ENCODE data around the gene SGPP2. TPM values are rescaled to one million over a fixed set of nuclear protein-coding genes. Genes with fewer than 3 reads are reported as not detected.

SGPP2 gene
- total and polyA plus RNA-seq, 2 experiments from 2014 or later, result 0.08 TPM; not detected in 1

GRCh38 chr2:222494104-222494739, 69.9 kb downstream of the SGPP2 start:
- no peak overlapping the region for H3K4me2 ChIP-seq
- H3K36me3 Mint-ChIP-seq (ENCODE audit: low read depth), result peaks cover 15% of the 10 kb centered on the region; the same call in 1 of the 3 replicates
- H3K9me2 ChIP-seq (ENCODE audit: insufficient read depth), result peaks cover 3% of the 10 kb centered on the region; the same call in 1 of the 2 replicates
- DNase-seq (ENCODE audit: low spot score), result no peak
- H3K4me3 ChIP-seq, result no peak overlapping the region
- H3K27ac ChIP-seq (ENCODE audit: low read depth), result no peak overlapping the region
- no peaks in the 10 kb centered on the region for H3K4me1 ChIP-seq (ENCODE audit: insufficient read depth)
- no peaks in the 10 kb centered on the region for H3K27me3 Mint-ChIP-seq (ENCODE audit: insufficient read depth, low read depth, poor library complexity)
- no peak for ATAC-seq
- no peaks in the 10 kb centered on the region; the same call in 1 of the 2 replicates for H4K20me1 ChIP-seq (replicated peaks; ENCODE audit: insufficient read depth)
- no peak for TF ChIP-seq ETS1 (IDR thresholded peaks at IDR 0.05)
- TF ChIP-seq CTCF (conservative IDR thresholded peaks at IDR 0.05; ENCODE audit: low read depth in 2 of 2), result no peak
- no peak for TF ChIP-seq STAT1 (IDR thresholded peaks at IDR 0.05; ENCODE audit: unreplicated experiment)
- no peak for TF ChIP-seq JUNB (IDR thresholded peaks at IDR 0.05; ENCODE audit: unreplicated experiment)
- TF ChIP-seq EZH2phosphoT487 (IDR thresholded peaks at IDR 0.05; ENCODE audit: unreplicated experiment), result no peak
- TF ChIP-seq ZNF331 (CRISPR knock-in tag; IDR thresholded peaks at IDR 0.05; ENCODE audit: low read depth), result no peak
- TF ChIP-seq CREB1 (CRISPR knock-in tag; IDR thresholded peaks at IDR 0.05; ENCODE audit: low read depth), result no peak
- no peak for TF ChIP-seq REST (IDR thresholded peaks at IDR 0.05; ENCODE audit: unreplicated experiment)
- TF ChIP-seq NANOG (IDR thresholded peaks at IDR 0.05; ENCODE audit: borderline replicate concordance), result no peak
- no peak for TF ChIP-seq ZNF462 (CRISPR knock-in tag; IDR thresholded peaks at IDR 0.05)
- H3K9me3 Mint-ChIP-seq, result peaks cover 27% of the 10 kb centered on the region
- no peaks in the 10 kb centered on the region for H3K79me2 ChIP-seq (replicated peaks; ENCODE audit: insufficient read depth)
- H3F3A ChIP-seq (replicated peaks; ENCODE audit: low read depth), result no peaks in the 10 kb centered on the region
- H3K4me1 Mint-ChIP-seq, result no peaks in the 10 kb centered on the region
- no peak overlapping the region for H2AFZ ChIP-seq
- no peak overlapping the region for H3K4me3 Mint-ChIP-seq
- no peaks in the 10 kb centered on the region for H3K27me3 ChIP-seq (ENCODE audit: insufficient read depth)
- H3K36me3 ChIP-seq (ENCODE audit: insufficient read depth), result no peaks in the 10 kb centered on the region
- no peak overlapping the region for H3K27ac Mint-ChIP-seq
